HFFc6 (cell line): ENCODE data around the gene ZNF785. TPM values are rescaled to one million over a fixed set of nuclear protein-coding genes. Genes with fewer than 3 reads are reported as not detected.
"Not testable (repeated sequence)": the region's sequence is repeated elsewhere in the genome, so short reads cannot be mapped to it uniquely, and the experiment has no call there.

Source experiments
- DNase-seq: peaks from one replicate; pipeline ENCODE4 v3.0.0-alpha.2; 2018
- H3K27ac Mint-ChIP-seq: 2 replicates; pipeline ENCODE4 v1.8.0; 2020; ENCODE audit warnings: mild to moderate bottlenecking, mixed read lengths
- H3K27me3 Mint-ChIP-seq: 2 replicates; pipeline ENCODE4 v1.8.0; 2021; ENCODE audit warnings: mild to moderate bottlenecking, moderate library complexity, mixed read lengths; ENCODE audit not compliant: insufficient read depth
- H3K36me3 Mint-ChIP-seq: 2 replicates; pipeline ENCODE4 v1.8.0; 2021; ENCODE audit warnings: low read depth, mixed read lengths
- H3K4me1 Mint-ChIP-seq: 2 replicates; pipeline ENCODE4 v1.8.0; 2020; ENCODE audit warnings: low read depth, mixed read lengths
- H3K4me3 Mint-ChIP-seq: 2 replicates; pipeline ENCODE4 v1.8.0; 2020; ENCODE audit warnings: mild to moderate bottlenecking, moderate library complexity, mixed read lengths
- H3K9me3 Mint-ChIP-seq: 2 replicates; pipeline ENCODE4 v1.8.0; 2020; ENCODE audit warnings: mild to moderate bottlenecking, mixed read lengths
- CTCF ChIP-seq: fragments of 200-600 bp; sonication (generic); IDR thresholded peaks from 2 replicates; pipeline ENCODE4 v1.5.0; 2021; ENCODE audit warnings: antibody characterized with exemption, mild to moderate bottlenecking
- long read RNA-seq: library from polyadenylated mRNA; unstranded; transcript quantifications from one replicate; pipeline ENCODE4 v2.0.0, GENCODE V29; 2019
- total RNA-seq, 6 experiments: library from RNA; stranded (reverse); fragmentation: NEBNext Ultra II Directional; extraction: Animal tissue kit (Norgen Biotek cat#: 25700); gene quantifications; 2 replicates in 1 of 6; 3 replicates in 5 of 6; pipeline ENCODE4 v1.2.3, GENCODE V29; 2021

The ZNF785 gene
- 10 to 100 TPM in 3 of 6 experiments, 1 to 10 TPM in 3; 7.3 to 12.2 (median 10.1) TPM for total RNA-seq
- long read RNA-seq, partial matches to known transcripts: 0 of 3 reads
- long read RNA-seq, other reads (novel, unspliced or antisense): 3 of 3 reads

GRCh38 chr16:30585400-30586191 is at the start of gene ZNF785:
ZNF785 (minus strand) TSS chr16:30585697; CDS start chr16:30585611, 86 bp downstream.
- H3K27me3 Mint-ChIP-seq: peaks cover 2% of the 10 kb centered on the region
- peak; percentile 68; the same call in 1 of the 2 replicates for TF ChIP-seq CTCF
- DNase-seq: peak; percentile 99
- H3K36me3 Mint-ChIP-seq: peaks cover 12% of the 10 kb centered on the region; the same call in 1 of the 2 replicates
- H3K4me1 Mint-ChIP-seq: peaks cover 13% of the 10 kb centered on the region
- peak within 1 kb of the TSS; percentile 85 for H3K27ac Mint-ChIP-seq
- peak within 1 kb of the TSS; percentile 95 for H3K4me3 Mint-ChIP-seq
- H3K9me3 Mint-ChIP-seq: no peaks in the 10 kb centered on the region

GRCh38 chr16:30633526-30633925 is 48.0 kb upstream of the ZNF785 start:
- no peak for TF ChIP-seq CTCF
- peak overlapping the region; percentile 97 for H3K4me3 Mint-ChIP-seq
- H3K4me1 Mint-ChIP-seq: peaks cover 26% of the 10 kb centered on the region
- no peaks in the 10 kb centered on the region for H3K36me3 Mint-ChIP-seq
- H3K27me3 Mint-ChIP-seq: peaks cover 3% of the 10 kb centered on the region; the same call in 1 of the 2 replicates
- no peaks in the 10 kb centered on the region for H3K9me3 Mint-ChIP-seq
- DNase-seq: no peak
- peak overlapping the region; percentile 90; the same call in 1 of the 2 replicates for H3K27ac Mint-ChIP-seq

- not testable (repeated sequence) for H3K4me3 Mint-ChIP-seq, H3K27me3 Mint-ChIP-seq, H3K36me3 Mint-ChIP-seq, H3K27ac Mint-ChIP-seq, H3K9me3 Mint-ChIP-seq, DNase-seq
- H3K4me1 Mint-ChIP-seq: peaks cover 27% of the 10 kb centered on the region
Observed at GRCh38 chr16:30632454-30632853, 47.0 kb upstream of the ZNF785 start.

- H3K36me3 Mint-ChIP-seq: no peaks in the 10 kb centered on the region; the same call in 1 of the 2 replicates
- H3K9me3 Mint-ChIP-seq: peaks cover 3% of the 10 kb centered on the region
- peaks cover 3% of the 10 kb centered on the region; the same call in 1 of the 2 replicates for H3K27me3 Mint-ChIP-seq
- peak; percentile 36 for DNase-seq
- H3K27ac Mint-ChIP-seq: no peak overlapping the region; the same call in 1 of the 2 replicates
- H3K4me3 Mint-ChIP-seq: no peak overlapping the region
- TF ChIP-seq CTCF: peak; percentile 95
- peaks cover 8% of the 10 kb centered on the region for H3K4me1 Mint-ChIP-seq
Observed at GRCh38 chr16:30628628-30629540, 43.4 kb upstream of the ZNF785 start.

- no peak for TF ChIP-seq CTCF
- Mint-ChIP-seq H3K4me3 (no peak overlapping the region), H3K27ac (no peak overlapping the region), H3K27me3 (peaks cover 4% of the 10 kb centered on the region), H3K36me3 (peaks cover 6% of the 10 kb centered on the region; the same call in 1 of the 2 replicates), H3K9me3 (peaks cover 14% of the 10 kb centered on the region), H3K4me1 (peaks cover 21% of the 10 kb centered on the region)
- DNase-seq: no peak
Observed at GRCh38 chr16:30626236-30626635, 40.7 kb upstream of the ZNF785 start.
